GM19467 (cell line): ENCODE measurements around the gene NIPAL4.
"Not testable (repeated sequence)": the region's sequence is repeated elsewhere in the genome, so short reads cannot be mapped to it uniquely, and the experiment has no call there.

Experiments
- ATAC-seq: cut with Tn5 transposase; IDR thresholded peaks from one replicate; pipeline ENCODE4 v1.9.1; 2021; ENCODE audit warnings: mild to moderate bottlenecking, moderate library complexity; ENCODE audit not compliant: unreplicated experiment

Gene NIPAL4

DNA sequence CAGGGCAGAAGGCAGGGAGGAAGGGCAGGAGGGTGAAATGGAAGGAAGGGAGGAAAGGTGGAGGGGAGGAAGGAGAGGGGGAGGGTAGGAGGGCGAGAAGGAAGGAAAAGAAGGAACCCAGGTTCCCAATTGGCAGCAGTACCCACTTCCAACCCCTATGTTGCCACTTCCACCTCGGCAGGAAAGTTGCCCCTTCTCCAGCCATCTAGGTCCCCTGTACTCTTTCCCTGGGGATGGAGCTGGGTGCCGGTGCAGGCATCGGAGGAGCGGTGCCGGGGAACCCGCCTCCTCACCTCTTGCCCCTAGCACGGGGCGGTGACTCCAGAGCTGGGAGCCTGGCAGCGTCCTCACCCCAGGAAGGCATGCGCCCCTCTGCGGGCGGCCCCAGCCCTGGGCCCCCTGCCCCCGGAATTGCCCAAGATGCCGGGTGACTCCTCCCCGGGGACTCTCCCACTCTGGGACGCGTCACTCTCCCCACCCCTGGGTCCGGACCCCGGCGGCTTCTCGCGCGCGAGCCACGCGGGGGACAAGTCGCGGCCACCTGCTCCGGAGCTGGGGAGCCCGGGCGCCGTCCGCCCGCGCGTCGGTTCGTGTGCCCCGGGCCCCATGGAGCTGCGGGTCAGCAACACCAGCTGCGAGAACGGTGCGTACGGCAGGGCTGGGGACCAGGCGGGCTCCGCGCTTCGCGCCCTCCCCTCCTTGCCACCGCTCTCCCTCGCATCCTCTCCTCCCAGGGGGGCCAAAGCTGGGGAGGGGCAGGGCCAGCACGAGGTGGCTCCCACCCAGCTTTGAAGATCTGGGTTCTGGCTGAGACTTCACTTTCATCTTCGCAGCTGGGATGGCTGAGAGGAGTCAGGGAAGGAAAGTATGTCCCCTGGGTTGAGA lies at the start of gene NIPAL4:
Gene NIPAL4, plus strand, starts transcription at position 499 of the 885 bp plus-strand sequence. Its CDS starts 108 bp downstream, at position 607.
- ATAC-seq, result no peak

DNA sequence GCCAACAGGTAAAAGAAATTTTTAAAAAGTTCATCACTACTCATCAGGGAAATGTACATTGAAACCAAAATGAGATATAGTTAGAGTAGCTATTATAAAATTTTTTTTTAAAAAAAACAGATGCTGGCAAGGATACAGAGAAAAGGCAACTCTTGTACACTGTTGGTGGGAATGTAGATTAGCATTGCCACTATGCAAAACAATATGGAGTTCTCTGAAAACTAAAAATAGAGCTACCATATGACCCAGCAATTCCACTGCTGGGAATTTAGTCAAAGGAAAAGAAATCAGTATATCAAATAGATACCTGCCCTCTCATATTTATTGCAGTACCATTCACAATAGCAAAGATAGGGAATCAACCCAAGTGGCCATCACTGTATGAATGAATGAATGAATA lies 44.2 kb upstream of the NIPAL4 start:
- ATAC-seq, result no peak

- ATAC-seq, result not testable (repeated sequence)
Observed at GRCh38 chr5:157419521-157419920, 40.5 kb upstream of the NIPAL4 start.

GRCh38 chr5:157429920-157430319 lies 30.1 kb upstream of the NIPAL4 start:
- ATAC-seq, result not testable (repeated sequence)

- ATAC-seq, result no peak
Observed at GRCh38 chr5:157431544-157432200, 28.3 kb upstream of the NIPAL4 start.

DNA sequence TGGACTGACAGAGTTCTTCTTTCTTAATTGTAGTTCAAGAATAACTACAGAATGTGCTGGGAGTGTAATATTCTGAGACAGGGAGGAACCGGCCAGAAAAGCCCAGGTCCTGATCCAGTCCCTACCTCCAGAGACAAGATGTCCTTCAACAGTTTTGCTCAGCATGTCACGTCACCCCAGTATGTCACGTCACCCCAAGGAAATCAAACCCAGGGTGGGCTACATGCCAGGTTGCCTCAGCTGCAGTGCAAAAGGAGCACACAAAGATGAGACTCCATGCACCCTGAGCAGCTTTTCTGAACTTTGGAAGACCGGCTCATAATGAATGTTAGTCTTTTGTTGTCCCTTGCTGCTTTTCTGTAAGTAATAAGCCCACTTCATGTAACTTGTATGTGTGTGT lies 25.9 kb upstream of the NIPAL4 start:
- ATAC-seq, result no peak

- ATAC-seq, result no peak
Observed at GRCh38 chr5:157443041-157443549, 16.9 kb upstream of the NIPAL4 start.

DNA sequence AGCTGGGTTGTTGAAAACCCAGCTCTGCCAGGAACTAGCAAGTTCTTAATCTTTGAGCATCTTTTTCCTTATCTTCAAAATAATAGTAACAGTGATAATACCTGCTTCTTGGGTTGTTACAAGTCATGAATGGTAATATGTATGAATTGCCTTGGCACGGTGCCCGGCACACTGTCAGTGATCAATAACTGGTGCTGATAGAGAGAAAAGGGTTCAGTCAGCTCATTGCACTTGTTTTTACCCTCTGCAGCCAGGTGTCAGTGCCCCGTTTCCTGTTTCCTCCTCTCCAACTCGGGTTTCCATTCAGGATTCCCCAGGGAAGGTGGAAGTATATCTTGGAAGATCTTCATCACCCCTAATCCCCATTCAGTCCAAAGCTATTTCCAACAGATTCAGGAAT lies 15.8 kb upstream of the NIPAL4 start:
- ATAC-seq, result no peak

DNA sequence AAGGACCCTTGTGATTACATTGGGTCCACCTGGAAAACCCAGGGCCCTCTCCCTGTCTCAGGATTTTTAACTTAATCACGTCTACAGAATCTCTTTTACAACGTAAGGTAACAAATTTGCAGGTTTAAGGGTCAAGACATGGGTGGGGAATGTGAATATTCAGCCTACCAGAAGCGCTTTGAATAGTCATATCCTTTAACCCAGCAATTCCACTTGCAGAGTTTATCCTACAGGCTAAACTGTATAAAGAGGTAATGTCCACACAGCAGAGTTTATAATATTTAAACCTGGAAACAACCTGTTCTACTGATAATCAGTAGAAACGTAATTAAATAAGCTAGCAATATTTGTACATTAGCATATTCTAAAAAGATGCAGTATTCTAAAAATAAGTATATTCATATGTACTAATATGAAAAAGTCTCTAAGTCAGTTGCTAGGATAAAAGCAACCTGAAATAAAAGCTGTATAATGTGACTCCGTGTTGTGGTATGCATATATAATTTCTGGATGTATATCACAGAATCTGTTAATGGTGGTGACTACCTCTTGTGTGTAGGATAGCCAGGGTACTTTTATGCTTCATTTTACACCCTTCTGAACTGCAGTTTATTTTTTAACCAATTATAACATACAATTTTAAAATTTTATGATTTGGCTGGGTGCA lies 14.1 kb upstream of the NIPAL4 start:
- ATAC-seq, result no peak

DNA sequence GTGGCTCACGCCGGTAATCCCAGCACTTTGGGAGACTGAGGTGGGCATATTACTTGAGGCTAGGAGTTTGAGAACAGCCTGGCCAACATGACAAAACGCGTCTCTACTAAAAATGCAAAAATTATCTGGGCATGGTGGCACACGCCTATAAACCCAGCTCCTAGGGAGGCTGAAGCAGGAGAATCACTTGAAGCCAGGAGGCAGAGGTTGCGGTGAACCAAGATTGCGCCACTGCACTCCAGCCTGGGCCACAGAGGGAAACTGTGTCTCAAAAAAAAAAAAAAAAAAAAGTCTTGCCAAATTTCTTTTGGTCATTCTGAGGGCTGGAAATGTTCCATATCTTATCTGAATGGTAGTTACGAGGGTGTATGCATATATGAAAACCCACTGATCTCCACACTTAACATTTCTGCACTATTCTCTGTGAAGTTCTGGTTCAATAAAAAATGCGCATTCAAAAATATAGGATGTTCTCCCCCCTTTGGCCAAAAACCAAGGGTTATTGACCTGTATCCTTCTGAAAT lies 13.5 kb upstream of the NIPAL4 start:
- ATAC-seq, result no peak

- ATAC-seq, result no peak
Observed at GRCh38 chr5:157447201-157447637, 12.8 kb upstream of the NIPAL4 start.

- no peak for ATAC-seq
Observed at GRCh38 chr5:157449011-157449723, 10.8 kb upstream of the NIPAL4 start.

DNA sequence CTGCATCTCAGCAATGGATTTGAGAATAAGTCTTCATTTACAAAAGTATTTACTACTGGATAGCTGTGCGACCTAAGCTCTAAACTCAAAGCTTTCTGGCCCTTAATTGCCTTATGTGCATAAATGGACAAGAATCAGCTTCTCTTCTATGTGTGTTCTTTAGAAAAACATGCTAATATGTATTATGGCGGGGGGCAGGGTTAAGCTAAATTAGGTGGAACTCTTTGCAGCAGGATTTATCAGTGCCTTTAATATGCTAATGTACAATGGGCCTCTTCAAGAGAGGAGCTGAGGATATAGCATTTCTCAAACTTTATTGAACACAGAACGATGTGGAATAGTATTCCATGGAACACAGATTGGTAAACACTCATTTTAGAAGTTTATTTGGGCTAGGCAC lies 10.0 kb upstream of the NIPAL4 start:
- no peak for ATAC-seq

- ATAC-seq, result no peak
Observed at GRCh38 chr5:157451806-157452205, 8.2 kb upstream of the NIPAL4 start.

DNA sequence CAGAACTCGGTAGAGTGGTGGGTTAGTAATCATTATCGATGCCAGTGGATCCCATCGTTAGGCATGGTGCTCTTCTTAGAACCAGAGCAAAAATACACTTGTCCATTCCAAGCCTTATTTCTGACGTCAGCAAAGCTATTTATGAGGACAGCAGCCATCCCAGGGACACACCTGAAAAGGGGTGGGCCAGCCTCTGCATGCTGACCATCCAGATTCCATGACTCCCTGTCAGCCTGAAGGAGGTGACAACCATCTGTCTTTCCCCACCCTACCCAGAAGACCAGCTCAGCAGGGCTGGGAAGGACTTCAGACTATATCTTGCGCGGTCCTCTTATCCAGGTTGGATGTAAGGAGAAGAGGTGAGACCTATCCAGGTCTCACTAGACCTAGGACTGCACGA lies 5.7 kb upstream of the NIPAL4 start:
- ATAC-seq, result no peak

DNA sequence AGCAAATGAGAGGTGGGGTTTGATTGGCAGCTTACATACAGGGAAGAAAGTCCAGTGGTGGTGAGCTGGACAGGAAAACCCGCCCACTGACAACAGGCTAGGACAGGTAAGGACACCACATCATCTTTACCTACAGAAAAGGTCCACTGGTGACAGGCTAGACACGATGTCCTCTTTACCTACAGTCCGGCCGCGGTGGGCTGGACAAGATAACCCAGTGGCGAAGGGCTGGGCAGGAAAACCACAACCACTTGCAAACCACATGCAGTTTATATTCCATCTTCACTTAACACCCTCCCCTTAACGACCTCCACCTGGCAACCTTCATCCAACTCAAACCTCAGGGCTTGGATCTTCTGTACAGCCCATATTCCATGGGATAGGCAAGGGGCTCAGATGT lies 5.0 kb upstream of the NIPAL4 start:
- ATAC-seq, result no peak

- ATAC-seq, result no peak
Observed at GRCh38 chr5:157456301-157456700, 3.7 kb upstream of the NIPAL4 start.

GRCh38 chr5:157457391-157457790 lies 2.6 kb upstream of the NIPAL4 start:
- no peak for ATAC-seq

- no peak for ATAC-seq
Observed at GRCh38 chr5:157458835-157459234, 1.2 kb upstream of the NIPAL4 start.

DNA sequence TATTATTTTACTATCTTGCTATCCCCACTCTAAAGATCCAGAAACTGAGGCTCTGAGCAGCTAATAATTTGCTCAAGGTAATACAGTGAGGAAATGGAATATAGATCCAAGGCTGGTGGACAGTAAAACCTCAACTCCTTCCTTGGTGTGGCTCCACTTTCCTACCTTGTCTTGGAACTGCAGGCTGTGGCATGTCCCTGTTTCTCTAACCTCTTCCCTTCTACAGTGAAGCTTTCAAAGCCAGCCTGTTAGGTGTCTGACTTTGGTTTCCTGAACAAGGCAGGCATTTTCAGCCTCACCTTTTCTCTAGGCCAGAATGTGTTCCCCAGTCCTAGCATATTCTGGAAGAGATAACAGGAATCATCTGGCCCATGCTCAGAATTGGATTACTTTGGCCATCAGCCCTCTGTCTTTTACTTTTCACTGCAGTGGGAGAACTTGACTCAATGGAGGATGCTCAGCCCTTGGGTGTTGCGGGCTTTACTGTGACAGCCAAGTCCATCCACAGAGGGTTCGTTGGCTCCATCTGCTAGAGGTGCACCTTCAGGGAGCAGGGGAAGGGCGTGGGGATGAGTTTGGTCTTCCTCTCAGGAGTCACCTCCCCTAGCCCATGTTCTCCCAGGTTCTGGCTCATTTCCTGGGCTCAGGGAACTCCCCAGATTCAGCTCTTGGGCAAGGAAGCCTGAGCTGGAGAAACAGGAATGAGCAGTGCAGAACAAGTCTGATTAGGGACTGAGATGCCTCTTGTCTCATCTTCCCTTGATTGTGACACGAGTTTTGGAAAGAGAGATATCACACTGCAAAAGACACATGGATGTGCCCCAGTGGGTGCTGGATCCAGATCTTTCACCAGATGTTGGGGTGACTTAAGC lies 1.1 kb downstream of the NIPAL4 start:
- no peak for ATAC-seq
